T-helper 1 cell (primary cell): ENCODE results near the gene DVL1.
"Not testable (repeated sequence)": the region's sequence is repeated elsewhere in the genome, so short reads cannot be mapped to it uniquely, and the experiment has no call there.

Source experiments
- DNase-seq, 5 donors: peaks; one replicate each; pipeline ENCODE4 v3.0.0-alpha.2; 2012 to 2020

DVL1 gene

DNA sequence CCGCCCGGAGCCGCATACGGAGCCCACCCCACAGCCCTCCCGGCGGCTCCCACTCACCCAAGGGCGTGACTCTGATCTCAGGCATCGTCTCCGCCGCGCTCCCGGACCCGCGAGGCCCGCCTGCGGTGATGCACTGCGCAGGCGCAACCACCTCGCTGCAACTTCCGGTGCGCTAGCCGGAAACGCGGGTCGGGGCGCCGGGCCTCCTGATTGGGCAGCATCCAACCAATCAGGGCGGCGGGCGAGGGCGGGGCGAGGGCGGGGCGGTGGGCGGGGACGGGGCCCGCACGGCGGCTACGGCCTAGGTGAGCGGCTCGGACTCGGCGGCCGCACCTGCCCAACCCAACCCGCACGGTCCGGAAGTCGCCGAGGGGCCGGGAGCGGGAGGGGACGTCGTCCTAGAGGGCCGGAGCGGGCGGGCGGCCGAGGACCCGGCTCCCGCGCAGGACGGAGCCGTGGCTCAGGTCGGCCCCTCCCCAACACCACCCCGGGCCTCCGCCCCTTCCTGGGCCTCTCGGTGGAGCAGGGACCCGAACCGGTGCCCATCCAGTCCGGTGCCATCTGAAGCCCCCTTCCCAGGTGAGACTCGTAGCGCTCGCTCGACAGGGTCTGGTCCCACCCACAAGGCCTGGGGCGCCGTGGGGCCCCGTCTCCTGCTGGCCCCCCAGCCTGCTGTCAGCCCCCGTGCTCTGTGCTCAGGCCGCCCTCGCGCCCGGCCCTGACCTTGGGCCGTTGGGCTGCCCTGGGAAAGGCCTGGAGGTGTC, 24.5 kb downstream of the DVL1 start, which contains the start of the genes CPTP and INTS11:
Gene CPTP, plus strand, starts transcription at position 279 of the 764 bp plus-strand sequence. CDS start 2,109 bp downstream, outside the sequence.
Gene INTS11, minus strand, starts transcription at position 137 of the 764 bp plus-strand sequence. Its CDS starts 52 bp downstream, at position 85.
- DNase-seq: peak; percentile 92 to 96 (median 95)

DNA sequence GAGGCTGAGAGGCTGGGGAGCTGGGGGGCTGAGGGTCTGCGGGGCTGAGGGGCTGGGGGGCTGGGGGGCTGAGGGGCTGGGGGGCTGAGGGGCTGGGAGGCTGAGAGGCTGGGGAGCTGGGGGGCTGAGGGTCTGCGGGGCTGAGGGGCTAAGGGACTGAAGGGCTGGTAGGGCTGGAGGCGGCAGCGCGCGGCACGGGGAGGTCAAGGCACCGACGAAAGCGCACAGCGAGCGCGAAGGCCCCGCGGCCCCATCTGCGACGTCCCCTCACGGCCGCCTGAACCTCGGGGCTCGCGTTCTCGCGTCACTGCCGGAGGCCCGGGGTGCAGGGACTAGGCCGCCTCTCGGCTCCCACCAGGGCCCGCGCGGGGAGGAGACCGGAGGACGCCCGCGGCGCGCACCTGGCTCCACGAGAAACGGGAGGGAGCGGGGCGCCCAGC, 25.1 kb downstream of the DVL1 start:
- DNase-seq: no peak

DNA sequence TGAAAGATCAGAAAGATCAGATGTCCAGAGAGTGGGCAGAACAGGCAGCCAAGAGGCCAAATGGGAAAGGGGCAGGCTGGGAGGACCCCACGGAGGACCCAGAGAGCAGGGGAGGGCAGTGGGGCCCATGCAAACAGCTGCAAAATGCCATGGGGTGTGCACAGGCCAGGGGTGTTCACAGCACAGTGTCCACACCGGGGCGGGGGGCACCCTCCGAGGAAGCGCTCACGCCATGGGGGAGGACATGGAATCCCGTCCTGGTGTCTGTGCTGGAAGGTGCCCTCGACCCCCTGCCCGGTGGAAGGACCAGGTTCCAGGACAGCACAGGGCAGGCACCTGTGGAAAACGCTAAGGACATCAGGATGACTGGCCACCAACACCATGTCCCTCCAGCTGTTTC, 26.3 kb downstream of the DVL1 start:
- no peak for DNase-seq

DNA sequence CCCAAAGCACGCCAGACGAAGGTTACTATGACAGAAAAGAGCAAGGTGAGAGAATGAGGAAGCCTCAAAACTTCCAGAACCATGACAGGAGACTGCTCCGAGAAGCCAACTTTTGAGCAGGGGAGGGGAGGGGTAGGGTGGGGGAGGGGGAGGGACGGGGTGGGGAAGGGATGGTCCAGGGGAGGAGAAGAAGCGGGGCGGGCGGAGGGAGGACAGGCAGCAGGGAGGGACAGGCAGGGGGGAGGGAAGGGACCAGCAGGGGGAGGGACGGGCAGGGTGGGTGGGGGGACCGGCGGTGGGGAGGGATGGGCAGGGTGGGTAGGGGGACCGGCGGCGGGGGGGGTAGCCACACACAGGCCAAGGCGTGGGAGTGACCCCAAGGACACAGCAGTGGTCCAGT, 26.8 kb downstream of the DVL1 start:
- no peak for DNase-seq

DNA sequence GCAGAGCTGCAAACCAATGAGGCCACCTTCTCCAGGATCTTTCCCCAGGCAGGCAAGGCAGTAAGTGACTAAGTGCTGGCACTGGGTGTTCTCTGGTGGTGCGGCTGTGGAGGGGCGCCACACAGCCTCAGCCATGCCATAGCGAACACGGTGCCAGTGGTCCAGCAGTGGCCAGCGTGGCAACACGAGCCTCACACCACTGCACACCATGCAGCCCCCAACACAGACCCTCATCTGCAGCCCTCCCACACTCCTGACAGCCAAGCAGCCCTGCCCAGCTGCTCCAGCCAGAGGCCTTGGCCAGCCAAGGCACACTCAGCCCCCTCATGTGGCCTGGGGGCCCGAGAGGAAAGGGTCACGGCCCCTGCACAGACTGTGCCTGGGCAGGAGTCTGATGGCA, 27.7 kb downstream of the DVL1 start:
- no peak for DNase-seq

DNA sequence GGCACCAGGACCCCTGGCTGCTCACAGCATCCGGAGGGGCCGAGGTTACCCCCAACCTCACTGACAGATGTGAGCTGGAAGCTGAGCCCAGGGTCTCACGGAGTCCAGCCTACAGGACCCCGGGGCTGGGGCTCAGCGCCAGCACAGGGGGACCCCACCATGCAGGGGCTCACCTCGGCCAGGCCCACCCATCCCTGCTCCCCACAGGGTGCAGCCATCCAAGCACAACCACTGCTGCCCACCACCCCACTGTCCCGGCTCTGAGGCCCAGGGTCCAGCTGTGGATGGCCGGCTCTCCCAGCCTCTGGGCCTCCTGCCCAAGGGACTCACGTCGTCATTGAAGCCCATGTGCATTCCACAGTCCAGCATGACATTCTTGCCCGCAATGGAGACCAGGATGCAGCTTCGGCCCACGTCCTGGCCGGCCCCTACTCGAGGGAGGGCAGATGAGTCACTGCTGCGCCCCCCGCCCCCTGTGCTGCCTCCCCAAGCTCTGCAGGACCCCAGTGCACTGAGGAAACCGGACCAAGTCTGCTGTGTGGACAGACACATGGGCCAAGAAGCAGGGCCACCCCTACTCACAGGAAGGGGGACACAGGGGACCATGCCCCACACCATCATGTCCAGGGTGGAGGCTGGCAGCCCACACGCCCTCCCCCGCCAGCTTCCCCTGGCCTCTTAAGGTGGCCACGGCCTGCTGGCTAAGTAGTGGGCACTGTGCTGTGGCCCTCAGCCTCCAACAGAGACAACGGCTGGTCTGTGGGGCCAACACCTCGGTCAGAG, 28.4 kb downstream of the DVL1 start:
- no peak for DNase-seq

DNA sequence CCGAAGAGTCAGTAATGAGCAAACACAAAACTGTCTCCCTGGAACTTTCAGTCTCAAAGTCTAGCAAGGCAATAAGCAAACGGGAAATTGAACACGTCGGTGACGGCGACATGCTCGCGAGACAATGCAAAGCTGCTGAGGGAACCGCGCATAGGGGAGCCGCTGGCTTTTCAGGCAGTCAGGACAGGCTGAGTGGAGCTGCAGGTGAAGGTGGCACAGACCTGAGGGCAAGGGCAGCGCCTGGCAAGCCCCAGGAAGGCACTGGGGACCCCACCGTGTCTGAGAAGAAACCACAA, 29.6 kb downstream of the DVL1 start:
- DNase-seq: no peak

DNA sequence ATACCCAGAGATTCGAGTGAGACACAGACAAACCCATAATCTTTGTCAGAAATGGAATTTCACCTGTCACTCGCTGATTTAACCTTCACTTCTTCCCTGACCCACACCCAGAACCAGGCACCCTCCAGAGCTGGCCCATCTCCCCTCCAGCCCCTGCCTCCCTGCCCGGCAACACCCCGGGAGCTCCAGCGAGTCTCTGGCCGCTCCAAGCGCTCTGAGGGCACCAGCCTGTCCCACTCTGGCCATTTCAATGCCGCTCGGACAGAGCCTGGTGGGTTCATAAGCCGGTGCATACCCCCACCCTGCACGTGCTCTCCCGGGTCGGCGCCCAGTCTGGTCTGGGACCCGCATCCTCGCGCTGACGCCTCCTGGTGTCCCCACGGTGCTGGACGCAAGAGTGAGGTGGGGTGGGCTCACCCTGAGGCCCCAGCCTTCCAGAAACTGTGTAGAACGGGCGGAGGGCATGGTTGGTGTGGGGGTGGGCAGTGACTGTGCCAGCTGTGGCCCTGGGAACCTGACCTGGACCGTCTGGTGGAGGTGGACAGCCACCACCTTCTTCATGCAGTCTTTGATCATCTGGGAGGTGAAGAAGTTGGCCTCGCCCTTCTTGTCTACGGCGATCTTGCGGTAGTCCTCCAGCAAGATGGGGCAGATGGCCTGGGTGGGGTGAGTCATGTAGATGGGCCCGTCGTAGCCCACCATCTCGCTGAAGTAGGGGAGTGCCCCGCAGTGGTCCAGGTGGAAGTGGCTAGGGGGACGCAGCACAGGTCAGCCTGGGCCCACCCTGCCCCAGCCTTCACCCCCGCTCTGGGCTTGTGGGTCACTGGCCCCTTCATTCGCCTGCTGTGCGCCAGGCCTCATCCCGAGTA, 30.2 kb downstream of the DVL1 start:
- no peak for DNase-seq

DNA sequence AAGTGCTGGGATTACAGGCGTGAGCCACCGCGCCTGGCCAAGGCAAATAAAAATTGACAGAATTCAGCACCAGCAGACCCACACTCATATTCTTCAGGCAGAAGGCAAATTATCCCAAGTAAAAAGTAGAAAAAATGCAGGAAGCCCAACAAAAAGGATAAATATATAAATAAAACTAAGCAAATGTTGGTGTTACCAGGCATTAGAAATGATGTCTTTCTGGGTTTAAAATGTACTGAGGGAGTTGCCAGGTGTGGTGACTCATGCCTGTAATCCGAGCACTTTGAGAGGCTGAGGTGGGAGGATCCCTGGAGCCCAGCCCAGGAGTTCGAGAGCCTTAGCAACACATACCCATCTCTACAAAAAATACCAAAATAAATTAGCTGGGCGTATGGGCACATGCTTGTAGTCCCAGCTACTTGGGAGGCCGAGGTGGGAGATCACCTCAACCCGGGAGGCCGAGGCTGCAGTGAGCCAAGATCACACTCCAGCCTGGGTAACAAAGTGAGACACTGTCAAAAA, 31.0 kb downstream of the DVL1 start:
- no peak for DNase-seq

DNA sequence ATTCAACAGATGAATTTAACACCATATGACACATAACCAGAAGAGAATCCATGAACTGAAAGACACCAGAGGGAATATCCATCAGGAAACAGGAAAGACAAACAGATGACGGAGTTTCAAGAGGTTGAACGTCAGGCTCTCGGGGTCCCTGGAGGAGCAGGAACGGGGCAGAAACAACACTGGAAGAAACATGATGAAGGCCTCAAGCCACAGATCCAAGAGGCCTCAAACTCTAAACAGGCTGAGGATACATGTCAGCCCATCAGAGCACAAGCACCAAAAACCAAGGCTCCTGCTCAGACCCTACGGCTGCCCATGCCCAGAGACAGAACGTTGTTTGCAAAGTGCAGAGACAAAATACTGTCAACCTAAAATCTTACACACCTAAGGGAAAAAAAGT, 31.8 kb downstream of the DVL1 start:
- no peak for DNase-seq

DNA sequence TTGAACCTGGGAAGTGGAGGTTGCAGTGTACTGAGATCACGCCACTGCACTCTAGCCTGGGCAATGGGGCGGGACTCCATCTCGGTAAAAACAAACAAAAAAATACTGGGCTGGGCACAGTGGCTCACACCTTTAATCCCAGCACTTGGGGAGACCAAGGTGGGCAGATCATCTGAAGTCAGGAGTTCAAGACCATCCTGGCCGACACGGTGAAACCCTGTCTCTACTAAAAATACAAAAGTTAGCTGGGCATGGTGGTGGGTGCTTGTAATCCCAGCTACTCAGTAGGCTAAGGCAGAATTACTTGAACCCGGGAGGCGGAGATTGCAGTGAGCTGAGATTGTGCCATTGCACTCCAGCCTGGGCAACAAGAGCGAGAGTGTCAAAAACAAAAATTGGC, 33.0 kb downstream of the DVL1 start:
- DNase-seq: not testable (repeated sequence)

DNA sequence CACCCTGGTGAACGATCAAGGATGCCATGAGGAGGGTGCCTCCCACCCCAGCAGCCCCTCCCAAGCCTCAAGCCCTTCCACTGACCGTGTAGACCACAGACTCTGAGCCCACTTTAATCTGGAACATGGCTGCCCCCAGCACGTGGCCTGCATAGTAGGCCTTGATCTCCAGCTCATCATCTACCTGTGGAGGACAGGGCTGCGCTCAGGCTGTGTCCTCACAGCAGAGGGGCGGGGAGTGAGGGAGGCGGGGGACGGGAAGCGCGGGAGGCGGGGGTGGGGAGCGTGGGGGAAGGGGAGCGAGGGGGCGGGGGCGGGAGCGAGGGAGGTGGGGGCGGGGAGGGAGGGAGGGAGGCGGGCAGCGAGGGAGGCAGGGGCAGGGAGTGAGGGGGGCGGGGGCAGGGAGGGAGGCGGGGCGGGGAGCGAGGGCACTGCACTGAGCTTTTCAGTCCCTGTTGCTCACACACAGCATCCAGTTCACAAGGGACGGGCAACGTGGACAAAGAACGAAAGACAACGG, 33.7 kb downstream of the DVL1 start:
- DNase-seq: no peak

DNA sequence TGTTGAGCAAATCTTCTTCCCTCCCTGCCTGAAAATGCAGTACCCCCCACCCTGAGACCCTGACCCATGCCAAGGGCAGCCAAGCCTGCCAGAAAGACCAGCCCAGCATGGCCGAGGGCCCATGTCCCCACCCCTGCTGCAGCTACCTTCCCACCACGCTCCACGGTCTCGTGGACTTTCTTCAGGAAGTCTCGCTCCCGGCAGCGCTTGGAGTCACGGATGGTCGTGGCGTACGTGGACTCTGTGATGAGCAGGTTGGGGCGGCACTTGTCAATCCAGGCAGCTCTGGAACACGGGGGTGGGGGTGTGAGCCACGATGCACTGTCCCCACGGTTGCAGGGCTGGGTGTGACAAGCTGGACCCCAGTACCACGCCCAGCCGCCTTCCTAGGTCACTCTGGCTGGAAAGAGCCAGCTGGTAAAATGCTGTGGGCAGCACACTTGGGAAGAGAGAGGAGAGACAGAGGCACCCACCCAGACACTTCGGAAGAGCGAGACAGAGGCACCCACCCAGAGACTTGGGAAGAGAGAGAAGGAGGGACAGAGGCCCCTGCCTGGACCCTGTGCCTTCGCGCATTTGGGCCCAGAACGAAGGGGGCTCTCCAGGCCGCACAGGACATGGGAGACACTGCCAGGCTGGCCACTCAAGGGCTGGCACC, 34.4 kb downstream of the DVL1 start:
- DNase-seq: no peak

DNA sequence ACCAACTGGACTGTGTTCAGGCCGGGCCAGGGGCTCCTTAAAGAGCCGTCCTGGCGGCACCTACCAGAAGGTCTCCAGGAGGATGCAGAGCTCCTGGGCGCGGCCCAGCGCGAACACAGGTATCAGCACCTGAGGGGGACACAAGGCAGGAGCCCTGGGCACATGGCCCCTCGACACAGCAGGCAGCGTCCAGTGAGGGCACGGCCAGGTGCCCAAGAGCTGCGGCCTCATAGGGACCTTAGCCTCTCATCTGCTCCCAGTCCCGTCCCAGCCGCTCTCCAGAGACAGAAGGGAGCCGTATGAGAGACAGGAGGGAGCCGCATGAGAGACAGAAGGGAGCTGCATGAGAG, 35.0 kb downstream of the DVL1 start:
- DNase-seq: no peak

DNA sequence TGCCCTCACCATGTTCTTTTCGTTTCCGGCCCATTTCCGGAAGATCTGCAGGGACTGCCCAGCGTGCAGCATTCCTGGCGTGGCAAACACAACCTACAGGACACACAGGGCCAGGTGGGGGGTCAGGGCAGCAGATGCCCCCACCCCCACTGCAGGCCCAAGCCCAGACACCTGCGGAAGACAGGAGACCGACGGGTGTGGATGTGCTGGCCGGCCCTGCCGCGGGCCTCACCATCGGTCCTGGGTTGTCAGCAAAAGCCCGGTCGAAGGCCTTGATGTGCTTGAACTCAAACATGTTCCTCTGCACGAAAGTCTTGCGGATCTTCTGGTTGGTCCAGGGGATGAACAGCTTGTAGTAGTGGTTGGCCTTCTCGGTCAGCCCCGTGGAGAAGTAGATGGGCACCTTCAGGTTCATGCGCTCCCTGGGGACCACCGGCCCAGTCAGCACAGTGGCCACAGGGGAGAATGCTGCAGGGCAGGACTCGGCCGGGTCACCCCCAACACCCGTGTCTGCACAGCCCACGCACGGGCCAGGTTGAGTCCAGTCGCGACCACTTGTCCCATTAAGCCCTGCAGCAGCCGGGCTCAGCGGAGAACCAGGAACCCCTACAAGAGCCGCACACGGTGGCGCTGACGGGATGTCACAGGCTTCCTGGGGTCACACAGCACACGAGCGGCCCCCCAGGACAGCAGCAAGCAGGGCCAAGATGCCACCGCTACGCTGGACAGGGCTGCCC, 35.5 kb downstream of the DVL1 start:
- DNase-seq: no peak

DNA sequence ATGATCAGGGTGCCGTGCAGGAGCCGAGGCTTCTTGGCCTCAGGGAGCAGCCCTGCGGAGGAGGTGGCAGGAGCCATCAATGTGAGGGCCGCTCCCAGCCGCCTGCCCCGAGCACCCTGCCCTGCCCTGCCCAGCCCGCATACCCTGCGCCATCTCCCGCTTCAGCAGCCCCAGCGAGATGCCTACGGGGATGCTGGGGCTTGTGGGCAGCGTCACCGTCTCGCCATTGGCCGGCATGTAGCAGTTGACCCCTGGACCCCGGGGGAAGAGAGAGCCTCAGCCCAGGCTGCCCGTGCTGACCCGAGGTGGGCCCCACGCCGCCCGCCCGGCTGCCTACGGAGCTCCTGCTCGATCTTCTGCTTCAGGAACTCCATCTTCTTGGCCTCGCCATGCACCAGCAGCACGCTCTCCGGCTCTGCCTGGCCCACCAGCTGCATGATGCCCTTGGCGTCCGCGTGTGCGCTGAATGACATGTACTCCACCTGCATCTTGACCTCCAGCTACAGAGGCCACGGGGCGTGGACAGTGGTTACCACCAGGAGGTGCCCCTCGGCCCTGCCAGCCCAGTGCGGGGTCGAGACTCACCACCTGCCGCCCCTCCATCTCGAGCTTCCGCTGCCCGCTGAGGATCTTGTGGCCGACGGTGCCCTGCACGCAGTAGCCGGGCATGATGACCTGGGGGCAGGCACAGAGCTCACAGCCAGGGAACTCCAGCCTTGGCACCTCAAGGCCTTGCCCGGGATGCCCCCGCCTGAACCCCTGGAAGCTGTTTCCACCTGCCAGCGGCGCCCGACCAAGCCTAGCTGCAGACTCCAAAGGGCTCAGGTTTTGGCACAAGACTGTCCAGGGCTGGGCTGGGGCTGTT, 36.5 kb downstream of the DVL1 start:
- no peak for DNase-seq

DNA sequence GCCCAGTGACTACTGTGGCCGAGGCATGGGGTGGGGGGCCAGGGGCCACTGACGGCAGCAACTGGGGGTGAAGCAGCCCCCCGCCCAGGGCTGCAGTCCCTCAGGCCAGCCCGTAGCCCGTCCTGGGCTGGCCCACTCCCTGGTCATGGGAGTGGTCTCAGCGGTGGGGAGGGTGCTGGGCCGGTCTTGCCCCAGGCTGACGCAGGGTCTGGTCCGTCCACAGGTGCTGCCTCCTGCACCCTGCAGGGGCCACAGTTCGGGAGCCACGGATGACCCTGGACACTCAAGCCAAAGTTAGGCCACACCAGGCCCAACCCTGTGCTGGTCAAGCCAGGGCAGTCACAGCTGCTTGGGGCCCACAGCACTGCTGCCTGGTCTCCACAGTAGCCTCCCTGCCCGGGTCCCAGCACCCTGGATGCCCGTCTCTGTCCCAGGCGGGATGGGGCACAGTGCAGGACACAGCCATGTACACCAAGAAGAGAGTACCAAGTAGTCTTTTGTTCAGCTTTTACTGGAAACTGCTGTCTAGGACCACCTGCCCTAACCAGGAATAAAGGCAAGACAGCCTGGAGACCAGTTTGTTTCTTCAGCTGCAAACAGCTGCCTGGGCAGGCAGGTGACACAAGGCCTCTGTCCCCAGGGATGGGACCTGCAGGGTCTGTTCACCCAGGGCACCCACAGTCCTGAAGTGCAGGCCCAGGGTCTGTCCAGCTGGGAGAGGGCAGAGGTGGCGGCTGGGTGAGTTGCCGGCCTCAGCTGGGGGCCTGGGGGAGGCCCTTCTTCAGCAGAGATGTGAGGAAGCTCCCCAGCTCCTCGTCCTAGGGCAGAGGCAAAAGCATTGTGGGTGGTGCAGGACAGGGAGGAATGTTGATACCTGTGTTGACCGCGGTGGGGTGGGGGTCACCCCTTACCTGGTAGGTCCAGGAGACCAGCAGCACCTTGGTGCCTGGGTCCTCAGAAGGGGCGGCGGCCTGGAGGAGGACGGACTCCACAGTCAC, 37.8 kb downstream of the DVL1 start:
- no peak for DNase-seq

DNA sequence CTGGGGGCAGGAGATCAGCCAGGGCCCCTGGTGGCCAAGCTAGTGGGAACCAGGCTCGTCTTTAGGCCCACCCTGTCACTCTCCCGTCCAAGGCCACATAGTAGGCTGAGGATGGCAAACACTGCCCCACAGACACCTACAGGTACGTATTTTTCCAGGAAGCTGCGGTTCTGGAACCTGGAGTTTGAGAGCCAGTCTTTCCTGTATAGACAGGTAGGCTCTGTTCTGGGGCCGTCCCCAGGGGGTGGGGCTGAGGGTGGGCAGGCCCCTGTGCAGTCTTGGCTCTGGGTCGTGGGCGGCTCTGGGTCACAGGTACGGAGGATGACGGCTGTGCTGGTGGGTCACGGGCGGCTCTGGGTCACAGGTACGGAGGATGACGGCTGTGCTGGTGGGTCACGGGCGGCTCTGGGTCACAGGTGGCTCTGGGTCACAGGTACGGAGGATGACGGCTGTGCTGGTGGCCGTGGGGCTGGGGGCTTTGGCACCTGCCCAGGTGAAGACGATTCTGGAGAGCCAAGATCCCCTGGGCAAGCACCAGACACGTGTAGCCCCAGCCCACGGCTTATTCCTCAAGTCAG, 38.7 kb downstream of the DVL1 start:
- DNase-seq: no peak

DNA sequence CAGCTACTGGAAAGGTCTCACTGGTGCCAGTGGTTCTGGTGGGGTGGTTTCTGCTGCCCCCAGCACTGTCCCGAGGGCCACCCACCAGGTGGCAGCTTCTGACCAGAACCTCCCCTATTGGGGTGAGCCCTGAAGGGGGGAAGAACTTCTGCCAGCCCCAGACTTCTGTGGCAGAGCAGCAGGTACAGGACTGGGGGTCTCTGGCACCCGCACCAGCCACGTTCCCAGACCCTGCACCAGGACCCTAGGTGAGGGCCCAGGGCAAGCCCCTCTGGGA, 39.2 kb downstream of the DVL1 start:
- DNase-seq: no peak
